ENCODE measurements around the gene NYAP2.

Gene NYAP2

DNA sequence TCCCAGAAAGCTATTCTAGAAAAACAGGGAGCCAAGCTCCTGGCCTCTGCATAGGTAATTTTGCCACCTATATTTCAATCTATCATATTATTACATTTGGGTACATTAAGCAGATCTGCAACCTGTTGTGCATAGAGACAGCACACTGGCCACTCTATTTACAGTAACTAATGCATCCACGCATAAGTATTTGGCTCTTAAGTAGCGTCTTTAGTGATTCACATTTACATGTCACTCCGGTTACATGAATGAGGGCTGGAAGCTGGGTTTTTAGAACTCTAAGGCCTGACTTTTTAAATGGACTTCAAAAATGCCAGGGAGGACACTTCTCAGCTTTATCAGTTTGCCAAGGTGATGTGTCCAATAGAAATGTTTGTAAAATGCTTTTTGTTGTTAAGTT, 97.7 kb downstream of the NYAP2 start:
- Histone ChIP-seq H2AFZ (ENCODE audit: low read length) (no peak overlapping the region), H3K9ac (ENCODE audit: low read depth, low read length, poor library complexity, severe bottlenecking) (no peak overlapping the region), H3K4me3 (ENCODE audit: low read length, poor library complexity, severe bottlenecking) (no peak overlapping the region), H3K9me3 (ENCODE audit: insufficient read depth, low read depth, low read length) (no peaks in the 10 kb centered on the region), H3K36me3 (ENCODE audit: insufficient read depth, low read length) (no peaks in the 10 kb centered on the region), H3K27me3 (ENCODE audit: insufficient read depth, low read length, poor library complexity, severe bottlenecking) (no peaks in the 10 kb centered on the region), H3K79me2 (ENCODE audit: insufficient read depth, low read length) (no peaks in the 10 kb centered on the region), H4K20me1 (ENCODE audit: insufficient read depth, low read length, poor library complexity, severe bottlenecking) (no peaks in the 10 kb centered on the region), H3K9me2 (replicated peaks; ENCODE audit: low read depth, low read length) (no peaks in the 10 kb centered on the region), H3K4me2 (ENCODE audit: low read depth, low read length, poor library complexity, severe bottlenecking) (no peak overlapping the region), H3F3A (ENCODE audit: low read depth) (no peaks in the 10 kb centered on the region), H3K4me1 (ENCODE audit: insufficient read depth, low read length, poor library complexity, severe bottlenecking) (no peaks in the 10 kb centered on the region)
- TF ChIP-seq, protein P1, sequence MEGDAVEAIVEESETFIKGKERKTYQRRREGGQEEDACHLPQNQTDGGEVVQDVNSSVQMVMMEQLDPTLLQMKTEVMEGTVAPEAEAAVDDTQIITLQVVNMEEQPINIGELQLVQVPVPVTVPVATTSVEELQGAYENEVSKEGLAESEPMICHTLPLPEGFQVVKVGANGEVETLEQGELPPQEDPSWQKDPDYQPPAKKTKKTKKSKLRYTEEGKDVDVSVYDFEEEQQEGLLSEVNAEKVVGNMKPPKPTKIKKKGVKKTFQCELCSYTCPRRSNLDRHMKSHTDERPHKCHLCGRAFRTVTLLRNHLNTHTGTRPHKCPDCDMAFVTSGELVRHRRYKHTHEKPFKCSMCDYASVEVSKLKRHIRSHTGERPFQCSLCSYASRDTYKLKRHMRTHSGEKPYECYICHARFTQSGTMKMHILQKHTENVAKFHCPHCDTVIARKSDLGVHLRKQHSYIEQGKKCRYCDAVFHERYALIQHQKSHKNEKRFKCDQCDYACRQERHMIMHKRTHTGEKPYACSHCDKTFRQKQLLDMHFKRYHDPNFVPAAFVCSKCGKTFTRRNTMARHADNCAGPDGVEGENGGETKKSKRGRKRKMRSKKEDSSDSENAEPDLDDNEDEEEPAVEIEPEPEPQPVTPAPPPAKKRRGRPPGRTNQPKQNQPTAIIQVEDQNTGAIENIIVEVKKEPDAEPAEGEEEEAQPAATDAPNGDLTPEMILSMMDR (conservative IDR thresholded peaks at IDR 0.05; ENCODE audit: low read length): no peak
- TF ChIP-seq EZH2phosphoT487 (IDR thresholded peaks at IDR 0.05; ENCODE audit: borderline replicate concordance): no peak

DNA sequence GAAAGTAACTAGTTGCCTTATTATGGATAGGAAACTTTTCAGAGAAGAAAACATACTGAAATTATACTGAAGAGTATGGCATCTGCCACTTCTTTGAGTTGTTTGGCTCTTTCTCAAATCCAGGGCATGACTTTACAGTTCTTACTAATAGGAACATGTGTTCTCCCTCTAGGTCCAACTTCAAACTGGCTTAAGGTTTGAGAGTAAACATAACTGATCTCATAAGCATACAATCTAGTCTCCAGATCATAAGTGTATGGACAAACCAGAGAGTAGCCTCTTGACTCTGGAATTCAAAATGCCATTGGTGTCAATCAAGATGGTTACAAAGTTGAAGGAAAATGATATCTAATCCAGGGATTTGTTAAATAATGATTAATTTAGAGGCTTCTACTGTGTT, 101.5 kb downstream of the NYAP2 start:
- Histone ChIP-seq H3K4me2 (ENCODE audit: low read depth, low read length, poor library complexity, severe bottlenecking) (no peak overlapping the region), H2AFZ (ENCODE audit: low read length) (no peak overlapping the region), H3K4me1 (ENCODE audit: insufficient read depth, low read length, poor library complexity, severe bottlenecking) (no peaks in the 10 kb centered on the region)

DNA sequence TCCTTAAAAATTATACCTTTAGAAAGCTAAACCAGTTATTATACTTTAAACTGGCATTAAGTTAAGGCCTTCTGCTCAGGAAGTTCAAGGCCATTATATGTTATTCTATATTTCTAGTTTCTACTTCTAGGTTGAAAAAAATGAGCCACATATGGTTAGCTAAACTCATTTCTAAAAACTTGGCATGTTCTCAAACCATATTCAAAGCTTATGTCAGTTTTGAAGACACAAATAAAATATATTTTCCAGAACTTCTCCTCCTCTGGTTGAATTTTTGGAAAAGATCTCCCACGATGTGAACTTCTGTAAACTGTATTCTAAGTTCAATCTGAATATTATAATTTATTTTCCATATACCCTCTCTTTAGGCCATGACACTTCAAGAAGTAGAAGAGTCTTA, 103.5 kb downstream of the NYAP2 start:
- Histone ChIP-seq H3F3A (ENCODE audit: low read depth) (no peaks in the 10 kb centered on the region), H3K4me1 (ENCODE audit: insufficient read depth, low read length, poor library complexity, severe bottlenecking) (no peaks in the 10 kb centered on the region), H3K79me2 (ENCODE audit: insufficient read depth, low read length) (no peaks in the 10 kb centered on the region), H3K4me2 (ENCODE audit: low read depth, low read length, poor library complexity, severe bottlenecking) (no peak overlapping the region), H3K27me3 (ENCODE audit: insufficient read depth, low read length, poor library complexity, severe bottlenecking) (no peaks in the 10 kb centered on the region), H2AFZ (ENCODE audit: low read length) (no peak overlapping the region), H3K4me3 (ENCODE audit: low read length, poor library complexity, severe bottlenecking) (no peak overlapping the region), H3K9me3 (ENCODE audit: insufficient read depth, low read depth, low read length) (no peaks in the 10 kb centered on the region), H3K9me2 (replicated peaks; ENCODE audit: low read depth, low read length) (no peaks in the 10 kb centered on the region), H4K20me1 (ENCODE audit: insufficient read depth, low read length, poor library complexity, severe bottlenecking) (no peaks in the 10 kb centered on the region), H3K36me3 (ENCODE audit: insufficient read depth, low read length) (no peaks in the 10 kb centered on the region), H3K9ac (ENCODE audit: low read depth, low read length, poor library complexity, severe bottlenecking) (no peak overlapping the region)
- TF ChIP-seq, protein P1 (conservative IDR thresholded peaks at IDR 0.05; ENCODE audit: low read length): no peak
- no peak for TF ChIP-seq EZH2phosphoT487 (IDR thresholded peaks at IDR 0.05; ENCODE audit: borderline replicate concordance)

More for the DNA sequence above, 101.5 kb downstream of the NYAP2 start:
- TF ChIP-seq EZH2phosphoT487 (IDR thresholded peaks at IDR 0.05; ENCODE audit: borderline replicate concordance): no peak
- TF ChIP-seq, protein P1 (conservative IDR thresholded peaks at IDR 0.05; ENCODE audit: low read length): no peak
- H3K36me3 ChIP-seq (ENCODE audit: insufficient read depth, low read length): no peaks in the 10 kb centered on the region
- H3F3A ChIP-seq (ENCODE audit: low read depth): no peaks in the 10 kb centered on the region
- H3K4me3 ChIP-seq (ENCODE audit: low read length, poor library complexity, severe bottlenecking): no peak overlapping the region
- no peaks in the 10 kb centered on the region for H3K79me2 ChIP-seq (ENCODE audit: insufficient read depth, low read length)
- no peaks in the 10 kb centered on the region for H3K9me2 ChIP-seq (replicated peaks; ENCODE audit: low read depth, low read length)
- no peaks in the 10 kb centered on the region for H3K27me3 ChIP-seq (ENCODE audit: insufficient read depth, low read length, poor library complexity, severe bottlenecking)
- H3K9me3 ChIP-seq (ENCODE audit: insufficient read depth, low read depth, low read length): no peaks in the 10 kb centered on the region
- H4K20me1 ChIP-seq (ENCODE audit: insufficient read depth, low read length, poor library complexity, severe bottlenecking): no peaks in the 10 kb centered on the region
- no peak overlapping the region for H3K9ac ChIP-seq (ENCODE audit: low read depth, low read length, poor library complexity, severe bottlenecking)
